ENCODE data around the gene EVPL. TPM values are rescaled to one million over a fixed set of nuclear protein-coding genes. Genes with fewer than 3 reads are reported as not detected.

Gene EVPL
- total RNA-seq, 1 donor from 2014 or later: not detected

GRCh38 chr17:76018801-76019200, 8.3 kb downstream of the EVPL start:
- Mint-ChIP-seq H3K27me3 (no peaks in the 10 kb centered on the region), H3K4me3 (no peak overlapping the region), H3K36me3 (ENCODE audit: low read depth) (no peaks in the 10 kb centered on the region), H3K9me3 (no peaks in the 10 kb centered on the region), H3K27ac (no peak overlapping the region), H3K4me1 (peaks cover 5% of the 10 kb centered on the region)
- intact Hi-C loops (cut with micrococcal nuclease): loop anchor here (10.0 kb wide), 1 partner anchor 366 kb away; the partner anchor contains the start of gene SPHK1
- no peak for DNase-seq
- POLR2A ChIA-PET: no interaction called here
- CTCF ChIA-PET: interaction anchor here (2.1 kb wide), 1 partner anchor 8 kb away, joined by 6 read pairs; no protein-coding TSS in a partner anchor
- no peak for ATAC-seq (ENCODE audit: low read depth)
- no peak for TF ChIP-seq CTCF (IDR thresholded peaks at IDR 0.05)

GRCh38 chr17:76018340-76018680, 8.8 kb downstream of the EVPL start:
- ChIA-PET CTCF (no interaction called here), POLR2A (no interaction called here)
- Mint-ChIP-seq H3K4me1 (peaks cover 5% of the 10 kb centered on the region), H3K27me3 (no peaks in the 10 kb centered on the region), H3K36me3 (ENCODE audit: low read depth) (no peaks in the 10 kb centered on the region), H3K9me3 (no peaks in the 10 kb centered on the region), H3K4me3 (no peak overlapping the region), H3K27ac (no peak overlapping the region)
- no peak for ATAC-seq (ENCODE audit: low read depth)
- TF ChIP-seq CTCF (IDR thresholded peaks at IDR 0.05): no peak
- intact Hi-C loops (cut with micrococcal nuclease): loop anchor here (10.0 kb wide), 1 partner anchor 366 kb away; the partner anchor contains the start of gene SPHK1
- no peak for DNase-seq

GRCh38 chr17:76017481-76018339, 9.4 kb downstream of the EVPL start:
- DNase-seq: no peak
- ChIA-PET POLR2A (no interaction called here), CTCF (interaction anchor here (2.1 kb wide), 1 partner anchor 281 kb away, joined by 6 read pairs; no protein-coding TSS in a partner anchor)
- intact Hi-C loops (cut with micrococcal nuclease): loop anchor here (10.0 kb wide), 1 partner anchor 367 kb away; the partner anchor contains the start of gene SPHK1
- Mint-ChIP-seq H3K27me3 (no peaks in the 10 kb centered on the region), H3K4me3 (no peak overlapping the region), H3K27ac (no peak overlapping the region), H3K9me3 (no peaks in the 10 kb centered on the region), H3K4me1 (peaks cover 5% of the 10 kb centered on the region), H3K36me3 (ENCODE audit: low read depth) (no peaks in the 10 kb centered on the region)
- no peak for ATAC-seq (ENCODE audit: low read depth)
- TF ChIP-seq CTCF (IDR thresholded peaks at IDR 0.05): no peak

- Mint-ChIP-seq H3K27me3 (no peaks in the 10 kb centered on the region), H3K4me3 (no peak overlapping the region), H3K36me3 (ENCODE audit: low read depth) (no peaks in the 10 kb centered on the region), H3K4me1 (peaks cover 5% of the 10 kb centered on the region), H3K9me3 (no peaks in the 10 kb centered on the region), H3K27ac (no peak overlapping the region)
- ChIA-PET CTCF (interaction anchor here (0.7 to 3.0 kb wide), 19 partner anchors 12 to 384 kb away, joined by 3 to 50 read pairs (median 4); partner anchors contain the start of genes ACOX1 and CDK3), POLR2A (interaction anchor here (0.9 kb wide), 1 partner anchor 284 kb away, joined by 3 read pairs; no protein-coding TSS in a partner anchor)
- ATAC-seq (ENCODE audit: low read depth) (no peak), DNase-seq (no peak)
- intact Hi-C loops (cut with micrococcal nuclease): loop anchor here (1.0 to 10.0 kb wide), 5 partner anchors 107 to 370 kb away; partner anchors contain the start of gene SPHK1
- TF ChIP-seq CTCF (IDR thresholded peaks at IDR 0.05): no peak
Observed at GRCh38 chr17:76014925-76015261, 12.2 kb downstream of the EVPL start.
